NB4 (cell line): Measurements from ENCODE around the gene LYPD8.

Experiments
- DNase-seq: peaks from one replicate; pipeline ENCODE4 v3.0.0; 2010; ENCODE audit warnings: low read depth
- H3K4me3 ChIP-seq: one replicate; pipeline ENCODE4 v1.5.1; 2011; ENCODE audit warnings: mild to moderate bottlenecking, low read depth, low read length, moderate library complexity
- CTCF ChIP-seq: IDR thresholded peaks from one replicate; pipeline ENCODE4 v1.5.1; 2012; ENCODE audit warnings: low read depth, low read length
- MYC ChIP-seq: IDR thresholded peaks from 2 replicates; pipeline ENCODE4 v1.6.1; 2011; ENCODE audit warnings: low read depth, low read length
- POLR2A ChIP-seq: IDR thresholded peaks from 2 replicates; pipeline ENCODE4 v1.6.1; 2011; ENCODE audit warnings: mild to moderate bottlenecking; ENCODE audit not compliant: insufficient read length; ENCODE audit errors: extremely low read depth
- TF ChIP-seq, protein P1 (sequence below): IDR thresholded peaks from 2 replicates; pipeline ENCODE4 v1.6.1; 2011; ENCODE audit warnings: low read depth, low read length

Gene LYPD8

DNA sequence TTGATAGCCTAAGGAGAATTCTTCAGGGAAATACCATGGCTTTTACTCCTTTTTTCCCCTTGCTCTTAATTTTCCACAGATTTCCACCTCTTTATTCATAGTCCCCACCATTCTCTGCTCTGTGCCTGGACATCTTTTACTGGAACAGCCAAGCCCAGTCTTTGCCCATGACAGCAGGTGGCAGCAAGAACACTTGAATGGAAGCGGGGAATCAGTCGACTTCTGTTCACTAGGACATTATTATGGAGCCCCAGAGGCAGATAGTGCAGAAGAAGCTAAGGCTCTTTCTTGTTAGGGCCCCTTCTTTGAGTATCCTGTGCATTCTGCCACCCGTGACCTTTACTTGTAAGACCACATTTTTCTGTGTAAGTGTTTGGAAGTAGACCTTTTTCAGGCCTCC lies 59.3 kb downstream of the LYPD8 start:
- peak; percentile 65 for DNase-seq
- TF ChIP-seq, protein P1, sequence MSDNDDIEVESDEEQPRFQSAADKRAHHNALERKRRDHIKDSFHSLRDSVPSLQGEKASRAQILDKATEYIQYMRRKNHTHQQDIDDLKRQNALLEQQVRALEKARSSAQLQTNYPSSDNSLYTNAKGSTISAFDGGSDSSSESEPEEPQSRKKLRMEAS: no peak
- TF ChIP-seq MYC (no peak), CTCF (peak; percentile 30), POLR2A (no peak)
- no peak overlapping the region for H3K4me3 ChIP-seq

DNA sequence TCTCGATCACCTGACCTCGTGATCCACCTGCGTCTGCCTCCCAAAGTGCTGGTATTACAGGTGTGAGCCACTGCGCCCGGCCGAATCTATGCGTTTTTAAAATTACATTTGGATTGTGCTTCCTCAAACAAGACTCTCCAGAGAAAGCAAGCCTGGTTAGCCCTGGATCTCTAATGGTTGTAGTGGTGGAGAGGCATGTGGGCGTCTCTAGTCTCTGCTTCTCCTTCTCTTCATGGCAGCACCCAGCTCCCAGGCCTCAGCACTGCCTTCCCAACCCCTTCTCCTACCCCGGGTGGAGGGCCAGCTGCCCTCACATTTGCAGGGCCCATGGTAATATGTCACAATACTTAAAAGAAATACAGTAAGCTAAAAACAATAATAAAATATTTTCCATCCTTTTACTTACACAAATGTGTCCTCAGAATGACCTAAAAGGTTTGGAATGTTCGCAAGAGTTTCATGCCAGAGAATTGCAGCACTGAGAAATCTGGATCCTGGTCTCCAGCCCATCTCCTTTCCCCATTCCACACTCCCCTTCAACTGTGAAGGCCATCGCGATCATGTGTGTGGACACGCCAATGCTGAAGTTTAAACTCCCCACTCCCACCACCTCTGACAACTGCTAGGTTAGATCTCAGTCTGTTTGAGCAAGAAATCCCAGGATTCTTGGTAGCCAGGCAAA lies 60.0 kb downstream of the LYPD8 start:
- TF ChIP-seq, protein P1: no peak
- TF ChIP-seq POLR2A (no peak), CTCF (no peak)
- DNase-seq: no peak
- H3K4me3 ChIP-seq: no peak overlapping the region

DNA sequence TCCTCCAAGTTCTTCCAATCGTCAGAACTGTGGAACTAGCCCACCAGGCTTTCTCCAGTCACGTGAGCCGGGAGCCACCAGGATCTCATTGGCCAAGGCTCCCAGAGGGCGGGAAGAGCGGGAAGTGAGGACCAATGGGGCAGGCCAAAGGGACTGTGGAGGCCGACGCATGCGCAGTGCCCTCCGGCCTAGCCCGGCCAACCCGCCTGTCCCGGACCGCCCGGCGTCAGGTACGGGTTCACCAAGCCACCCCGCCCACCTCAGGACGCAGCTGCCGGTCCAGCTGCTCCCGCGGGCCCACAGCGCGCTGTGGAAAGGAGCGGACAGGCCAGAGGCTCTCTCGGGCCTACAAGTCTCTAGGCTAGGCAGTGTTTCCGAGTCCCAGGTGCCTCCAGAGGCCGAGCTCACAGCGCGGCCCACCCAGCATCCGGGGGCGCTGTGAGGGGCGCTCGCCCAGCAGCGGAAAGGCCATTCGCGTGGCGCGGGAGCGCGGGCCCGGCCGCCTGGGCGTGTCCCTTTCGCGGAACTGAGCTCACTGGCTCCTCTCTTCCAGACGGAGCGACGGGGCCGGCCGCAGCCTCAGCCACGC lies 63.9 kb downstream of the LYPD8 start:
- no peak for TF ChIP-seq MYC
- TF ChIP-seq, protein P1: no peak
- no peak for TF ChIP-seq POLR2A
- no peak for TF ChIP-seq CTCF
- no peak for DNase-seq
- H3K4me3 ChIP-seq: no peak overlapping the region
